Kidney epithelial cell (primary cell): ENCODE results near the gene PPP3CA. TPM values are rescaled to one million over a fixed set of nuclear protein-coding genes. Genes with fewer than 3 reads are reported as not detected.

Source experiments
- DNase-seq: peaks from one replicate; pipeline ENCODE4 v3.0.0-alpha.2; 2010; ENCODE audit warnings: low read depth
- H3K27me3 ChIP-seq: 2 replicates; pipeline ENCODE4 v1.6.0; 2011; ENCODE audit warnings: low read length; ENCODE audit not compliant: control insufficient read depth, insufficient read depth
- H3K36me3 ChIP-seq: 2 replicates; pipeline ENCODE4 v1.5.1; 2011; ENCODE audit warnings: low read length; ENCODE audit not compliant: control insufficient read depth, insufficient read depth
- H3K4me3 ChIP-seq: 2 replicates; pipeline ENCODE4 v1.5.1; 2011; ENCODE audit warnings: low read depth, mild to moderate bottlenecking, control low read depth, low read length
- total RNA-seq: library from RNA; depleted of rRNA; stranded (reverse); fragments of >200 nt; gene quantifications from 2 replicates; pipeline ENCODE4 v1.2.3, GENCODE V29; 2015
- TF ChIP-seq, protein P1 (sequence below): IDR thresholded peaks from 2 replicates; pipeline ENCODE4 v1.5.1; 2011; ENCODE audit warnings: mild to moderate bottlenecking, moderate library complexity, low read length, control low read depth, inconsistent platforms; ENCODE audit not compliant: insufficient read depth, poor library complexity, severe bottlenecking

Gene PPP3CA
- total RNA-seq, 1 donor from 2014 or later, result 26.5 TPM

GRCh38 chr4:101115887-101116286 is 231.4 kb downstream of the PPP3CA start:
- TF ChIP-seq, protein P1, sequence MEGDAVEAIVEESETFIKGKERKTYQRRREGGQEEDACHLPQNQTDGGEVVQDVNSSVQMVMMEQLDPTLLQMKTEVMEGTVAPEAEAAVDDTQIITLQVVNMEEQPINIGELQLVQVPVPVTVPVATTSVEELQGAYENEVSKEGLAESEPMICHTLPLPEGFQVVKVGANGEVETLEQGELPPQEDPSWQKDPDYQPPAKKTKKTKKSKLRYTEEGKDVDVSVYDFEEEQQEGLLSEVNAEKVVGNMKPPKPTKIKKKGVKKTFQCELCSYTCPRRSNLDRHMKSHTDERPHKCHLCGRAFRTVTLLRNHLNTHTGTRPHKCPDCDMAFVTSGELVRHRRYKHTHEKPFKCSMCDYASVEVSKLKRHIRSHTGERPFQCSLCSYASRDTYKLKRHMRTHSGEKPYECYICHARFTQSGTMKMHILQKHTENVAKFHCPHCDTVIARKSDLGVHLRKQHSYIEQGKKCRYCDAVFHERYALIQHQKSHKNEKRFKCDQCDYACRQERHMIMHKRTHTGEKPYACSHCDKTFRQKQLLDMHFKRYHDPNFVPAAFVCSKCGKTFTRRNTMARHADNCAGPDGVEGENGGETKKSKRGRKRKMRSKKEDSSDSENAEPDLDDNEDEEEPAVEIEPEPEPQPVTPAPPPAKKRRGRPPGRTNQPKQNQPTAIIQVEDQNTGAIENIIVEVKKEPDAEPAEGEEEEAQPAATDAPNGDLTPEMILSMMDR, result no peak
- Histone ChIP-seq H3K27me3 (no peaks in the 10 kb centered on the region), H3K4me3 (no peak overlapping the region), H3K36me3 (no peaks in the 10 kb centered on the region)
- DNase-seq, result no peak

- TF ChIP-seq, protein P1, result no peak
- Histone ChIP-seq H3K36me3 (no peaks in the 10 kb centered on the region), H3K27me3 (no peaks in the 10 kb centered on the region), H3K4me3 (no peak overlapping the region)
- peak; percentile 23 for DNase-seq
Measured at GRCh38 chr4:101114936-101115372, 232.4 kb downstream of the PPP3CA start.

- no peaks in the 10 kb centered on the region for H3K36me3 ChIP-seq
- no peak overlapping the region for H3K4me3 ChIP-seq
- no peak for DNase-seq
- TF ChIP-seq, protein P1, result no peak
- H3K27me3 ChIP-seq, result no peaks in the 10 kb centered on the region
Measured at GRCh38 chr4:101104312-101105052, 242.8 kb downstream of the PPP3CA start.

DNA sequence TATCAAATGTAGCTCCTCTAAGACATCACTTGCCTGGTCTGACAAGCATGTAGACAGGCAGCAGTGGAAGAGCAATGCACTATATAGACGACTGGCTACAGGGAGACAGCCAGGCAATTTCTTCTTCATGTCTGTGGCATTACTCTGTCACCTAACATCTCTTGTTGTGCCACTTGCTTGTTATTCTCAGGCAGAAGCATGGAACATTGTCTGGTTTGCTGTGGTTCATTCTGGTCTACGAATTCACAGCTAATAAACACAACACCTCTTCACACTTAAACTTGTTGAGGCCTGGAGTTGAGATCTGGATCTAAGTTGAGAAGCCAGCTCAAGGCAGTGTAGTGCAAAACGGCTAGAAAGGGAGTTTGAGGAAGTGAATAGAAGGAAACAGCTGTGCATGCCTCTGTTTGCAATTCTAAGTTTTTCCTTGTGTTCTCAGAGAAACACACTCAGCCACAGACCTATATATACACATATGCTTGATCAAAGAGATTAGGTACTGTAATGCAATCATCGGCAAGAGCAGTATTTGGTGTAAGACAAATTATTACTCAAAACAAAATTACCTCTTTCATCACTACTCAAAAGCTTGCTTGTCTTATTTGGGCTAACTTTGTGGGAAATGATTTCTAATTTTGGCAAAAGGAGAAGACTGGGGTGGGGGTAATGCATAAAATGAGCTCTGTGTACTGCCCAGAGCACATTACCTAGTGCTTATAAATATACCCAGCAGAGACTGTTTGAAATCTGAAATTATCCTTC is 243.8 kb downstream of the PPP3CA start:
- DNase-seq, result no peak
- Histone ChIP-seq H3K36me3 (no peaks in the 10 kb centered on the region), H3K27me3 (no peaks in the 10 kb centered on the region), H3K4me3 (no peak overlapping the region)
- TF ChIP-seq, protein P1, result no peak

- DNase-seq, result no peak
- Histone ChIP-seq H3K4me3 (no peak overlapping the region), H3K27me3 (no peaks in the 10 kb centered on the region), H3K36me3 (no peaks in the 10 kb centered on the region)
- TF ChIP-seq, protein P1, result no peak
Measured at GRCh38 chr4:101102114-101102742, 245.1 kb downstream of the PPP3CA start.
